A172 (cell line): ENCODE results near the gene C3orf80. TPM values are rescaled to one million over a fixed set of nuclear protein-coding genes. Genes with fewer than 3 reads are reported as not detected.
"Not testable (repeated sequence)": the region's sequence is repeated elsewhere in the genome, so short reads cannot be mapped to it uniquely, and the experiment has no call there.

ENCODE experiments used
- DNase-seq: peaks from one replicate; pipeline ENCODE4 v3.0.0-alpha.2; 2015; ENCODE audit warnings: low spot score
- total RNA-seq: library from RNA; depleted of rRNA; stranded (reverse); fragments of >200 nt; shearing (Covaris generic); gene quantifications from 2 replicates; pipeline ENCODE4 v1.2.3, GENCODE V29; 2014; rRNA removed

C3orf80 gene
- total RNA-seq: 0.05 TPM in 1 of 2 replicates, not detected in the other

DNA sequence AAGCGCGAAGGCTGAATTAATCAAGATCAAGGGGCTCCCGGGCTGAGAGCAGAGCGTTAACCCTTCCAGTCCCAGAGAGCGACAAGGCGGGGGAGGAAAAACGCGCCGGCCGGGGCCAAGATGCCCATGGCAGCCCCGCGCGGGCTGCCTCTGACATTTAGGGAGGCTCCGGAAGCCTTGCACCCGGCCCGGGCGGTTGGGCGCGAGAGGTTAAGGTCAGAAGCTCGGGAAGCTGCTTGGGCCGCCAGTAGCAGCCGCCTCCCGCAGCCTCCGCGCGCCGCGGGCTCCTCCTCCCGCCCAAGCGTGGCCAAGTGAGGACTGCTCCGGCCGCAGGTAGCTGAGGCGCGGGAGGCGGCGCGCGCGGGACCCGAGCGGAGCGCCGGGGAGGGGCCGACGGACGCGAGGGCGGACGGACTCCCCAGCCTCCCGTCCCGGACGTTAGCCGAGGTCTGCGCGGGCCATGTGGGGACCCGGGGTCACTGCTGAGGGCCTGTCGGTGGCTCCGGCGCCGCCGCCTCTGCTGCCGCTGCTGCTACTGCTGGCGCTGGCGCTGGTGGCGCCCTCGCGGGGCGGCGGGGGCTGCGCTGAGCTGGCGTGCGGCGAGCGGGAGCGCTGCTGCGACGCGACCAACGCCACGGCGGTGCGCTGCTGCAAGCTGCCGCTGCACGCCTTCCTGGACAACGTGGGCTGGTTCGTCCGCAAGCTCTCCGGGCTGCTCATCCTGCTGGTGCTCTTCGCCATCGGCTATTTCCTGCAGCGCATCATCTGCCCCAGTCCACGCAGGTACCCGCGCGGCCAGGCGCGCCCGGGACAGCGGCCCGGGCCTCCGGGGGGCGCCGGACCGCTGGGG is at the start of gene C3orf80:
TSS of gene C3orf80 (plus strand) at position 247 of the 850 bp plus-strand sequence. CDS start at position 461, 214 bp downstream.
- peak; percentile 9 for DNase-seq

- DNase-seq: no peak
These were observed 48.3 kb upstream of the C3orf80 start for GRCh38 chr3:160176923-160177322.

DNA sequence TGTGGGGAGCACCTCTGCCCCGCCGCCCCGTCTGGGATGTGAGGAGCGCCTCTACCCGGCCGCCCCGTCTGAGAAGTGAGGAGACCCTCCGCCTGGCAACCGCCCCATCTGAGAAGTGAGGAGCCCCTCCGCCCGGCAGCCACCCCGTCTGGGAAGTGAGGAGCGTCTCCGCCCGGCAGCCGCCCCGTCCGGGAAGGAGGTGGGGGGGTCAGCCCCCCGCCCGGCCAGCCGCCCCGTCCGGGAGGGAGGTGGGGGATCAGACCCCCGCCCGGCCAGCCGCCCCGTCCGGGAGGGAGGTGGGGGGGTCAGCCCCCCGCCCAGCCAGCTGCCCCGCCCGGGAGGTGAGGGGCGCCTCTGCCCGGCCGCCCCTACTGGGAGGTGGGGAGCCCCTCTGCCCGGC is 46.6 kb upstream of the C3orf80 start:
- DNase-seq: not testable (repeated sequence)

- DNase-seq: not testable (repeated sequence)
These were observed 45.8 kb upstream of the C3orf80 start for GRCh38 chr3:160179403-160179802.

- no peak for DNase-seq
These were observed 45.3 kb upstream of the C3orf80 start for GRCh38 chr3:160179906-160180305.

DNA sequence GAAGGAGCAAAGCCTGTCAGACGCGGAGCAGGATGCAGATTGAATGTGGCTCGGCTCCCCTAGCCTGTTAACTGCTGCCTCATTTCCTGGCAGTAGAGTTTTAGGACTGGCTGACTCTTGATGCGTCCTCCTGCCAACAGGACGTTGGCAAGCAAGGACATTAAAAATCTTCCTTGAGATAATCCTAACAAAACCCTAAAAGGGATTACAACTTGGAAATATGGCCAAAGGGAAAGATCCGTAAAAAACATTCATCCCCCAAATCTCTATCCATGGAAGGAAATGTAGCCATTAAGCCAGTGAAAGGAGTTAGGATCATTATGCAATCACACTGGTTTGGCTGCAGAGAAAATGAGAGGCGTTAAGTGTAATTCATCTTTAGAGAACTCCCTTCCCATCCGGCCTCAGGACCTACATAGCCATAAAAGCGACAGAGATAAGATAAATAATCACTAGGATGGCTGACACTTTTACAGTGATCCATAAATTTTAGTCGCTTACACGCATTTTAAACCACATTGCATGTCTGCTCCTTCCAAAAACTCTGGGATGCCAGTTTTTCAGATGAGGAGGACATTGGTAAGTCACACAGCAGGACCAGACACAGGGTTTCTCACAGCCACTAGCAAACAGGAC is 44.5 kb upstream of the C3orf80 start:
- peak; percentile 63 for DNase-seq

- DNase-seq: no peak
These were observed 41.7 kb upstream of the C3orf80 start for GRCh38 chr3:160183345-160184076.

DNA sequence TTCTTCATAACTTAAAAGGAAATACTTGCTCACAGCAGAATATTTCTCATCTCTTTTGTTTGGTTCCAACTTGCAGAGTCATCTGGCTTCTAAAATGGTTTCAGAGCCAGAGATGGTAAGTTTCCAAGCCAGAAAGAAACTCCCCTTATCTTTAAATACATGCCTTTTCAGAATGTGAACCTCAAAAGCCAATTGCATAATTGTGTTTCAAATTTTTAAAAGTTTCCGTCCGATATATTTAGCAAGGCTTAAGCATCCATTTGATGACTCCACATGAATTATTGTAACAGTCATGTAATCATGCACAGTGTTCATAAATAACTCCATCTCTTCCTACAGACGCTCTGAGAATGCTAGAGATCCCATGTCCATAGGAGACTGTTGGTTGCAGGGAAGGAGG is 40.6 kb upstream of the C3orf80 start:
- no peak for DNase-seq

GRCh38 chr3:160185751-160186150 is 39.5 kb upstream of the C3orf80 start:
- no peak for DNase-seq

- no peak for DNase-seq
These were observed 37.9 kb upstream of the C3orf80 start for GRCh38 chr3:160187288-160187687.

DNA sequence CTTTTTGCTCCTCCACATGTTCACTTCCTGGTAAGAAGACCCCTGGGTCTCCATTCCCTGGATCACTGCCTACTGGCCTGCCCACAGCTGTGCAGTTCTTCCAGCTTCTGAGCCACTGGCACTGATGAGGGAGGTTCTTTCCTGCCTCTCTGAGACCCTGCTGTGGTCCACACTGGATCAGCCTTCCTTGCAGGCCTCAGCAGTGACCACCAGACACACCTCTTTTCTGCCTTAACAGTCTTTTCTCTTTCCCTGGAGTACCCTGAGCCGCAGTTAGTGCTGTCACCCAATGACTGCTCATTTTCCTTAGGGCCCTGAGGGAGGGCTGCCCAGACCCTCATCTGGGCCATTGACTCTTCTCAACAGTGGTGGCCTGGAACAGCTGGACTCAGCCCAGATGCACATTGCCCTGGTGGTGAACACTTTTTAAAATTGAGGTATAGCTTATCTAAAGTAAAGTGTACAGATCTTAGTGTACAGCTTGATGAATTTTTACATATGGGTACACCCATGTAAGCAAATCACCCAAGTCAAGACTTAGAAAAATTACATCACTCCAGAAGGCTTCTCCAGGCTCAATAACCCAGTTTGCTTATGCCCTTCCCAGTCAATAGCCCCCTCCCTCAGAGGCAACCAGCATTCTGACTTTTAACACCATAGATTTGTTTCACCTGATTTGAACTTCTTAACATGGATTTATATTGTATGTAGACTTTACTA is 32.8 kb upstream of the C3orf80 start:
- no peak for DNase-seq

GRCh38 chr3:160193644-160194192 is 31.5 kb upstream of the C3orf80 start:
- DNase-seq: no peak

DNA sequence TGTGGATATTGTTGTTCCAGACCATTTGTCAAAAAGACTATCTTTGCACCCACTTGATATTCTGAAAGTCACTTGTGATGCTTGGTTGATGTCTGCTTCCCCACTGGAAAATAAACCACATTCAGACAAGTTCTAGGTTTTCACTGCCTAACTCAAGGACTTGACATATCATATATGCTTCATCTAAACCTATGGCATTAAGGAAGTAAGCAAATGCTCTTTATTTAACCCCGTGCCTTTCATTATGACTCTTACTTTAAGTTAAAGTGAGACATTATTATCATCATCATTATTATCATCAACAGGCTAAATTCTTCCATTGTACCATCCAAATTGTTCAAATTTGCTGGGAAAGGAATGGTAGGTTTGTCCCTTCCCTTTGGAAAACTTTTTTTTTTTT is 30.8 kb upstream of the C3orf80 start:
- DNase-seq: no peak

- no peak for DNase-seq
These were observed 30.1 kb upstream of the C3orf80 start for GRCh38 chr3:160195106-160195505.

GRCh38 chr3:160196511-160197104 is 28.6 kb upstream of the C3orf80 start:
- DNase-seq: no peak

DNA sequence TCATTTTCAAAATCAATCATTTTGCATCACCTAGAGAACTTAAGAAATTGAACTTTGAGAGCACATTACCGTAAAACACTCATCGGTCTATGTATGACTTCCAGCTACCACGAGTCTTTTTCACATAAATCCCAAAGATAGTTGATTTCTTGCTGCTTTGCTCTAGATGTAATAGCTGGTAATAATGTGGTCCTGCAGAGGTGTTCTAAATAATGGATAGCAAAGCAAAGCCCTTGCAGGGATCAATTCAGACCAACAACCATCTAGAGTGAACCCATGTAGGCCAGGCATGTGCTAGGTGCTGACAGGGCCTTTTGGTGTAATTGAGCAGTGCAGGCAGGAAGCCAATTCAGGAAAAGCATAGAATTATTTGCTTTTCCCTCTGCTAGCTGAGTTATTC is 26.1 kb upstream of the C3orf80 start:
- no peak for DNase-seq

DNA sequence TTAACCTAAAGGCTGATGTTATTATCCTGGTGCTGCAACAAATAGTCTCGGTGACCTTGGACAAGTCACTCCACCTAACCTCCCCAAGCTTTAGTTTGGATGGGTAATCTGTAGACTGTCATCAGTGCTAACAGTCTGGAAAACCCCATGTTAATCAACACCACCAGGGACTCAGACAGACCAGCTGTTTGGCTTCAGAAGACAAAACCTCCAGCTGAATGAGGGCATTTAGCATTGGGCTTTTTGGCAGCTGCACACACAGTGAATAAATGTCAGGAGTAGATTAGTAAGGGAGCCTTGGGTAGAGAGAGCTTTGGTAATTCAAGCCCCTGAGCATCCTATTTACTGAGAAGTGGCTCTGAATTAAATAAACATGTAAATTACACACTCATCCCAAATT is 24.9 kb upstream of the C3orf80 start:
- no peak for DNase-seq

GRCh38 chr3:160204396-160205011 is 20.7 kb upstream of the C3orf80 start:
- peak; percentile 28 for DNase-seq

DNA sequence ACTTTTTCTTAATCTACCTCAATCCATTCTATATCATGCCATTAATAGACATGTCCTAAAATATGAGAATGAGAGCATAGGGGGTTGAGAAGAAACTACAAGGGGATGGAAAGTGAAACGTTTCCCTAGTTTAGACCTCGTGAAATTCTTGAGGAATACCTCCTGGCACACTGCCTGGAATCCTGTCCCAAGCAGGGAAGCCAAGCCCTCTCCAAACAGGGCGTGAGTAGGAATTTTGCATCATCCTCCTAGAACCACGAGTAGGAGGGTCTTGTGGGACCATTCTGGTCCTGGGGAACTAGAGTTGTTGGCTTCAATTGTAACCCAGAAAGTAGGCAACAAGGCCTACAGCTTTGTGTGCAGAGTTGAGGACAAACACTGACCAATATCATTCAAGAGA is 19.6 kb upstream of the C3orf80 start:
- no peak for DNase-seq

- no peak for DNase-seq
These were observed 14.9 kb upstream of the C3orf80 start for GRCh38 chr3:160210341-160210740.

GRCh38 chr3:160210799-160211221 is 14.4 kb upstream of the C3orf80 start:
- DNase-seq: peak; percentile 68
